Right lung (tissue), 5 donors: ENCODE data around the gene ADNP2. TPM values are rescaled to one million over a fixed set of nuclear protein-coding genes. Genes with fewer than 3 reads are reported as not detected.
A peak's percentile ranks its signal among the peaks of the same experiment; 100 is the strongest.
"Not testable (repeated sequence)": the region's sequence is repeated elsewhere in the genome, so short reads cannot be mapped to it uniquely, and the experiment has no call there.

Source experiments
- DNase-seq, 2 donors: peaks; one replicate each; pipeline ENCODE4 v3.0.0-alpha.2; 2013
- polyA plus RNA-seq, 5 donors: library from polyadenylated mRNA; unstranded; fragments of 120-200 nt; gene quantifications; one replicate each; pipeline versions ENCODE4 v1.2.1 to v1.2.3, GENCODE V29; 2013; ENCODE audit warnings: inconsistent platforms in 1 of 5, low replicate concordance in 1 of 5; ENCODE audit not compliant: insufficient read length in 5 of 5, insufficient read depth in 1 of 5

ADNP2 gene
- polyA plus RNA-seq, 5 donors: 17.4 to 20.6 (median 18.3) TPM

DNA sequence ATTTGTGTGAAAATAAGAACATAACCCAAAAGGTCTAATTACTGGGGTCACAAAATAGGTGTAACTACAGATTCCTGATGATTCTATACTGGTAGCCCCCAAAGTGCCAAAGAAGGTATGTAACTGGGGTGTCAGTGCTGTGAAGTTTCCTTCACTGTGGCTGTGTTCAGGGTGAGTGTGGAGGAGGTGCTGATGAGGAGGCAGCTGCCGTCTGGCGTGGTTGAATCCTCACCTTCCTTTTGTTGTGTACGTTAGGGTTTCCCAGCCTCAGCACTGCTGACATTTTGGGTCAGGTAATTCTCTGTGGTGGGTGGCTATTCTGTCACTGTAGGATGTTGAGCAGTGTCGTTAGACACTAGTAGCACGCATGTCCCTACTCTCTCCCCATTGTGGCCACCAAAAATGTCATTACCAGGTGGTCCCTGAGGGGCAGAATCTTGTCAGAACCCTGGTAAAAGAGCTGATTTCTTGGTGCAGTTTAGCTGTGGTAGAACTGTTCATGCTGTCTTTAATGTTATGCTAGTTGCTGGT lies 31.5 kb downstream of the ADNP2 start:
- no peak for DNase-seq

DNA sequence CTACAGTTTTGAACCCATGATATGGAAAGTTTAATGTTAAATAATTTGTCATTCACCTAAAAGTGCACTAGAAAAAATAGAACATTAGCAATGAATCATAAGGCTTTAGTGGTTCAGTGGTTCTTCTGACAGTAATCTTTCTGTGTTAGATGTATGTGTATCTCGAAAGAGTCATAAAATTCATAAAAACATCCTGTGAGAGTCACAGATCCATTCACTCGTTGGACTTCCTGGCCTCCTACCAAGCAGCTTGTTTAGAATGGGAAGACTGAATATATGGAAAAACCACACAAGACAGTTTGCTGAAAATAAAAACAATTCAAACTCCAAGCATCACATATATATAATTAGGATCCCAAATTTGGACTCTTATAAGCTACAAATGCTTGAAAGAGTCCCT lies 34.8 kb downstream of the ADNP2 start:
- DNase-seq: no peak

DNA sequence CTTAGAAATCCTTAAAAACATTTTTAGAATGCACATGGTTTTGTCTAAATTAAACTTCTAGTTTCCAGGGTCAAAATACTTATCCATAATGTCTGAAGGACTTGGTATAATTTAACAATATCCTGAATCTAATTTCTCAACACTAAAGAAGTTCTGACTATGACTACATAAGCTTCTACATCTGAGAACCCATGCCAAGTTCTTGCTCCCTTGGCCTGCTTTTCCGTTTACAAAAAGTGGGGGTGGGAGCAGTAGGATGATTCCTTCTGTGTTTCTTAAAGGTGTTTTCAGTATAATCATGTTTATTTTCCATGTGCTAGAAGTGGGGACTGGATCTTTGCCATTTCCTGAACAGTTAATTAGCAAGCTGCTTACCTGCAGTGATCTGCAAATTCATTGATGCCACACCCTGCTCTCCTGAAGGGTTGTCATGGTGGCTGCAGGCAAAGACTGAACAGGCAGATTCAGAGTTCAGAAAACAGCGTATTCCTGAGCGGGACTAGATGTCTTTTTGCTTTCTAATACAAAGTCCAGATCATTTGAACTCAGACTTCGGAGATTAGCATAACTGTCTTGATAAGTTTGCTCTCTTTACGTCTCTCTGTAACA lies 36.2 kb downstream of the ADNP2 start:
- DNase-seq: no peak

DNA sequence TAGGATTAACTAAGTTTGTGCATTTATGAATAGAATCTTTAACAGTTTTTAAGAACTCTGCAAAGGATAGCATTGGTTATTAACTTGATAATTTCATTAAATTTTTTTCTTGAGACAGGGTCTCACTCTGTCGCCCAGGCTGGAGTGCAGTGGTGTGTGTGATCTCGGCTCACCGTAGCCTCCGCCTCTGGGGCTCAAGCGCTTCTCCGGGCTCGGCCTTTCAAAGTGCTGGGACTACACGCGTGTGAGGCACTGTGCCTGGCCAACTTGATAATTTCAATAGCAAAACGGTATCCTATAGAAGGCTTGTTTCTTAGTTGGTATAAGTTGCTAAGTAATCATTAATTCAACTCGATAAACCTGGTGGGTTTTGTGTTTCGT lies 38.0 kb downstream of the ADNP2 start:
- DNase-seq: no peak

DNA sequence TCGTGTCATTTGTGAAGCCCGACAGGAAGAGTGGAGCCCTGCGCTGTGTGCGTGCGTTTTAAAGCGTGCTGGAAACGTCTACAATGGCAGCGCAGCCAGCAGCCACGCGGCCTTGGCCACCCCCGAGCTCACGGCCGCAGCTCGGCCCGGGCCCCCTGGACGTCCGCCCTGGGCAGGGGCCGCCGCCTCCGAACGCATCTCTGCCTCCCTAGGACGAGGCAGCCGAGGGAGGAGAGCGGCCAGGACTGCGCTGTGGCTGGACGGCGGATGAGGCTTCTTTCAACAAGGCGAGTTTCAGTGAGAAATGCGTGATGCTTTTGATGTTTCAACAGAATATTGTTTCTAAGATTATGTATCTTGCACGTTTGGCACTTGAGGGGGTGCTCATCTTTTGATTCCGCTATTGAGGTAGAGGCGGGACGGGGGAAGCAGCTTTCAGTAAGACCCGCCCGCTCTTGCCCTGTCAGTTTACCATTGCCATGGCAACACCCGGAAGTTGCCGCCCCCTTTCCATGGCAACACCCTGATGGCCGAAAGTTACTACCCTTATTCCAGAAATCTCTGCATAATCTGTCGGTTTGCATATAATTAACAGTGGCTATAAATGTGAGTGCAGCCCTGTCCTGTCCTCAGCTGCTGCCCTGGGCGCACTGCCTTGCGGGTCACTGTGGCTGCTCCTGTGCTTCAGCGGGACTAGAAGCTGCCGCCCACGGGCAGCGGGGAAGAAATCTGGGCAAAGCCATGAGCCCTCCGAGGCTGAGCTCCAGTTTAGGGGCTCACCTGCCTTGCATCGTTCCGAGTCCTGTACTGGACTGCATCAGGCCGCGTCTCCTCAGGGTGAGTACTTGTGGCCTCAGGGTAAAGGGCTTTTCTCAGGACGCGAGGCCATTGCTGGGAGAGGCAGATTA lies 38.6 kb downstream of the ADNP2 start:
- peak; percentile 75 to 80 for DNase-seq

DNA sequence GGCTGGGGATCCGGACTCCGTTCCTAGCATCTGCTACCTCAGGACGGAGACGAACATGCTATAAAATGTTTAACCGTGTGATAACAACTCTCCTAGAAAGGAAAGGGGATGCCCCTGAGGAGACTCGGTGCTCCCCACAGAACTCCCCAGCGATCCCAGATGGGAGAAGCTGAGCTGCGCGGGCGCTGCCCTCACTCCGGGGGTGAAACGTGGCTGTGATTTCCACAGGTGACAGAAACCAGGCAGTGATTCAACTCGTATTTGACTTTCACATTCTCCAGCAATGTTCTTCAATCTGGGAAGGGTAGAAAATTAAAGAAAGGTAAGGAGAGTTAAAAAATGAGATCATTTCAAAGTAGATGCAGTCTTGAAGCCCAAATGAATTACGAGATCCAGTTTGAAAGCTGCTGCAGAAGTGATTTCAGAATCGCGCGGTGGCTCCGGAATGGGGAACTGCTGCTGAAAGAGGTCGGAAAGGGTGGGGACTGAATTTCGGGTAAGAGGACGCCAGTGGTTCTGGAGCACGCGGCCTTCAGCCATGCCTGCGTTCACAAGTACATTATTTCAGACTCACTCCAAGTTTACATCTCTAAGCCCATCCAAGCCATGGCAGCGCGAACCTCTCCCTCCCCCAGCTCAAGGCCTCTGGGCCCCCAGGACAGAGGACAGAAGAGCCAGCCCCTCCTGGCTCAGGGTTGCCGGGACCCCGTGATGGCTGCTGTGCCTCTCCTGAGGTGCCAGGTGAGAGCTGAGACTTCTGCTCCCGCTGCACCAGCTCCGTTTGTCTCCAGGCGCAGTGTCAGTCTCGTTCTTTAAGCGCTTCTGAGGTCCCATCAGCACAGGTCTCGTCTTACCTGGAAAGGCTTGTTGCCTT lies 39.5 kb downstream of the ADNP2 start:
- DNase-seq: no peak

DNA sequence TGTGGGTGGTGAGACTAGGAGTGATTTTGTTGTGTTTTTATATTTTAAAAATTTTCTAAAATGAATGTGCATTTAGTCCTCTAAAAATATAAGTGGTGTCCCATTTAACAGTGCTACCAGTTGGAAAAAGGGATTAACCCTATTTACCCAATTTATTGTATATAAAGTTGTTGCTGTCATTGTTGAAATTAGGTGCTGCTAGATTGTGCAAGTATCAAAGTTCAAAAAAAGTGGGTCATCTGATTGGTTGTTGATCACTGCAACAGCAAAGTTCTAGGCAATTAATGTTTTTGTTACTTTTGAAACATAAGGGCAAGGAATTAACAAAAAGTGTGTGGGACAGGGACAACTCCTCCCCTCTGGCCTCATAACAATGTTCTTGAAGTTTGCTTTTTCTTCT lies 40.6 kb downstream of the ADNP2 start:
- DNase-seq: no peak

DNA sequence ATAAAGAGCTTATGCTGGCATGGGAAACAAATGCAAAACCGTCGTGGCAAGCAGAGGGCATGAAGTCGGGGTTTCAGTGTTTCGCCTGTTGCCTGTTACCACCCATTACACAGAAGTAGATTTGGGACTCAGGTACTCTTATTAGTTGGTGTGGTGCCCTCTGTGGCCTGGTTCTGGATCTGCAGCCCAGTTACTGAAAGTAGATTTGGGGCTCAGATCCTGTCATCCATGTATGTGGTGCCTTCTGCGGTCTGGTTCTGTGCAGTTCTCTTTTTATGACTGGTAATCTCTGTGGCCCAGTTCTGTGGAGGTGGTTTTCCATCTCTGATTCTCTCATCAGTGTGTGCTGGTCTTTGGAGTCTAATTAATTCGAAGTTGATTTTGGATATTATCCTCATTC lies 45.2 kb downstream of the ADNP2 start:
- DNase-seq: no peak

DNA sequence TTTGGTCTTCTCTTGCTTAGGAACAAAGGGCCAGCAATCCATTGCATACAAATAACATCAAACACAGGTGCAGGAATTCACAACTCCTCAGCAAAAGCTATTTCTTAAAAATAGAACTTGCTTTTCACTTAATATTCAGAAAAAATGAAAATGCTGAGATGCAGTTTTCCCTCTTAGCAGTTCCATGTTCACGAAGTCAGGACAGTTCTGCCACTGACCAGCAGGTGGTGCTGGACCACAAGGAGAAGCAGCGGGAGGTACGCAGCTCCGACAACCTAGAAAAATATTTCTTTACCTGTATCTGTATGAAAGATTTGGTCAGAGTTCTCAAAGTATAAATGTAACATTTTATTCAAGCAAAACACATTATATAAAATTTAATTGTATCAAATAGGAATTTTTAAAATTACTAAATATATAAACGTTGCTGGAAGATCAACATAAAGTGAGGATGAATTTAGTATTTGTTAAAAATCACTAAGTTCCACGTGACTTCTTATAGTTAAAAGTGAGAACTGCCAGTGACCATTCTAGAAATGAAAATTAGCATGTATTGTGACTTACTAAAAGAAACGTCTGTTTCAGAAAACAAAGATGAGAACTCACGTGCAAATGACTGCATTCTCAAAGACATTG lies 48.8 kb downstream of the ADNP2 start:
- DNase-seq: peak; percentile 44 to 54

DNA sequence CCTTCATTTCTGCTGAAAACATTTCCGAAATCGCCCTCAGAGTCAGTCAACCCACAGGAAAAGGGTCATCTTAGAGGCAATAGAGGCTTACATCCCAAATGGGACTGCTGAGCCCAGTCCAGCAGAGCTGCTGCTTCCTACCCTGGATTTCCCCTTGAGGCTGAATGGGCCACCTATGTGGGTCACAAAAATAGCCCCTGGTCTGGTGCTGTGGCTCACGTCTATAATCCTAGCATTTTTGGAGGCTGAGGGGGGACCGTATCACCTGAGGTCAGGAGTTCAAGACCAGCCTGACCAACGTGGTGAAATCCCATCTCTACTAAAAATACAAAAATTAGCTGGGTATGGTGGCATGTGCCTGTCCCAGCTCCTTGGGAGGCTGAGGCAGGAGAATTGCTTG lies 49.3 kb downstream of the ADNP2 start:
- no peak for DNase-seq

DNA sequence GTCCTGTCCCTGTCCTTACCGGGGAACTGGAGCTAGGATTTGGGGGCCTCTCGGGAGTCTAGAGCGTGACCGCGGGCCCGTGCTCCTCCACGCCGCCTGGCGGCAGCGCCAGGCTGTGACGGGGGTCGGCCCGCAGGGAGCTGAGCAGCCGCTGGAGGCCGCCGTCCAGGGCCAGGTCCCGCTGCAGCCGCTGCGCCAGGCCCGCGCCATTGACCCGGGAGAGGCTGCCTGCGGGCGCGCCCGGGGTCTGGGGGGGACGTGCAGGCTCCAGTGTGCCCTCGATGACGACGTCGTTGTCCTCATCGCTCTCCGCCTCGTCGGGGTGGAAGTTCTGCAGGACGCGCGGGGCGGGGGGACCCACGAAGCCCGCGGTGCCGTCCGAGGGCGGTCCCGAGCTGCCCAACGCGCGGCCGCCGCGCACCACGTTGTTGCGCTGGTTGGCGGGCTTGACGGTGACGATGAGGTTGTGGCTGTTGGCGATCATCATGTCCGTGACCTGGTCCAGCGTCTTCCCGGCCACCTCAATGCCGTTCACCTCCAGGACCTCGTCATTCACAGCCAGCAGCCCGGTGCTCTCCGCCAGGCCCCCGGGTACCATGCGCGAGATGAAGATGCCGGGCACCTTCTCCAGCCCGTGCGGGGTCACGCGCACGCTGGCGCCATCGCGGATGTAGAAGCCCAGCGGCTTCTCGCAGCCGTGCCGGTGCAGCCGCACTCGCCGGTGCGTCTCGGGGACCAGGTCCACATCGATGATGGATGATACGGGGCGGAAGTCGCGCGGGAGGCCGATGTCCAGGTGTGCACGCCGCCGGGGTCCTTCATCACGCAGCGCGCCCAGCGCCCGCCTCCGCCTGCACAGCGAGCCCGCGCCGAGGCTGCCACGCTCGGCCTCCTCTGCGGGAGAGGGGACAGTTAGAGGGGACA lies 50.9 kb downstream of the ADNP2 start:
- DNase-seq: no peak

DNA sequence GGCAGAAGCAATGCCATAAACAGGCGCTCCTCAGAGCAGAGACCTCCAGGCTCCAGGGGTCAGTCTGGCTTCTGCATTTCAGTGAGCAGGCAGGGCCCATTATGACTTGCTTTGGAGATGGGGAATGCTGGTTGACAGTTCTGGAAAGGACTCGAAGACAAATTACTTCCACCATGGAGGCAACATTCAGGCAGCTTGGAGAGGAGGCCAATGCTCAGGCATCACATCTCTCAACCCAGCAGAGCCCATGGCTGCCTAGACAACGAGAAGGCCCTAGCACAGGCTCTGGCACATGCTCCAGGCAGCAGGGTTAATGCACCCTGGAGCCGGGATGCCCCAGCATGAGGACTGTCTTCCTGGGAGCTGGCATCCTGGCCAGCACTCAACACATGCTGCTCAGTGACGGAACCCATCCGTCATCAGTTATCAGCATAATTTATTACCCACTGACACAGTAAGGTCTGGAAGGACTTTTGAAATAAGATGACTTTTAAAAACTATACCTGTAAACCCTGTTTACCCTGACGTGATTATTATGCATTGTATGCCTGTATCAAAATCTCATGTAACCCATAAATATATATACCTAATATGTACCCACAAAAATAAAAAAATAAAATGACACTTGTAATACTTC lies 52.8 kb downstream of the ADNP2 start:
- no peak for DNase-seq

DNA sequence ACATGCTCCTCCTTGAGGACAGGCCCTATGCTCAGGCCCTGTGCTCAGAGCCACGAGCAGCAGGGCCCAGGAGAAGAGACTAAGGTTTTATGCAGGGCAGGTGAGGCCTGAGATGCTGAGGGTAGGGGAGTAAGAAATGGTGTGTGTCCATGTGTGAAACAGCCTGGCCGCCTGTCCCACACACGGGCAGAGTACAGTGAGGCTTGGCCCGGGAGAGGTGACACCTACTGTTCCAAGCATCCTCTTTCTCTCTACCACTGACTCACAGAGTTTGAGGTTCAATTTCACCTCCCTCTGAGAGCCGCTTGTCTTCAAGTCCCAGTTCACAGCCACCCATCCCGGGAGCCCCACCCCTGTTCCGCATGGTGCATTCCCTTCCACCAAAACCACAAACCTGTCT lies 54.1 kb downstream of the ADNP2 start:
- DNase-seq: no peak

DNA sequence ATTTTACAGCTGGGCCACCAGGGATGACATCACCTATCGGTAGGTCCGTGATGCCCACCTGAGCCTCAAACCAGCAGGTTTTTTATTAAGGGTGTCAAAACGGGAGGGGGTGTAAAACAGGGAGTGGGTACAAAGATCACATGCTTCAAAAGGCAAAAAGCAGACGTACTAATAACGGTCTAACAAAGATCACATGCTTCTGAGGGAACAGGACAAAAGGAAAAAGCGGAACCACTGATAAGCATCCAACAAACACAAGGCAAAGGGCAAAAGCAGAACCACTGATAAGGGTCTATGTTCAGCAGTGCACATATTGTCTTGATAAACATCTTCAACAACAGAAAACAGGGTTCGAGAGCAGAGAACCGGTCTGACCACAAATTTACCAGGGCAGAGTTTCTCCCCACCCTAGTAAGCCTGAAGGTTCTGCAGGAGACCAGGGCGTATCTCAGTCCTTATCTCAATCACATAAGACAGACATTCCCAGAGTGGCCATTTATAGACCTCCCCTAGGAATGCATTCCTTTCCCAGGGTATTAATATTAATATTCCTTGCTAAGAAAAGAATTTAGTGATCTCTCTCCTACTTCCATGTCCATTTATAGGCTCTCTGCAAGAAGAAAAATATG lies 55.8 kb downstream of the ADNP2 start:
- DNase-seq: not testable (repeated sequence)

DNA sequence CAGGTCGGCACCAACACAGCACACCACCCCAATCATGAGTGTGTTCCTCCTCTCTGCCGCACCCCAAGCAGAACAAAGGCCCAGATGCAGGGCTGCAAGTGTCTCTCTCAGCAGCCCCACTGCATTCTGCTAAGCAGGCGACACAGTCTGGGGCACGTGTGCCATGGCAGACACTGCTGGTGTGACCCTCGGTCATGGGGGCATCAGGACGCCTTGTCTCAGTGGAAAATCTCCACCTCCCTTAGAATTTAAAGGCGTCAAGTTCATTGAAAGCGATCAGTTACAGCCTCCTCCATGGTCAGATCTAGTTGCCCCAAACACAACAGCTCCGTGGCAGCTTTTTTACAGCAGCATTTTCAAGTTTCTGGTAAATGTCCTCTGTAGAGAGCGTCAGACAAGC lies 57.2 kb downstream of the ADNP2 start:
- DNase-seq: no peak

DNA sequence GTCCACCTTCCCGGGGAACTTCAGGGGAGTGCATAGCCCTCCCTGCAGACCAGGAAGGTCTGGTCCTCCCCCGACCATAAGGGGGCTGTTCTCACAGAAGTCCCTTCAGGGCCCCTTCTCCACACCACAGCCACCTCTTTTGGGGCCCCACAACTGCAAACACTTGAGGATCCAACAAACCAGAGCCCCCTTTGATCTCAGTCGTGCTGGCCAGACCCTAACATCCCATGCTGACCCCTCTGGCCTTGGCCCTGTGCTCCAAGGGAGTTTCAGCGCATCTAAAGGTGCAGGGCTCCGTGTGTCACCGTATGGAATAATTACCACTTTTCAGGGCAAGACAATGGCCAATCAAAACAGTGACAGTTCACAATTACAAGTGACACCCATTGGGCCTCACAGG lies 57.7 kb downstream of the ADNP2 start:
- DNase-seq: no peak

DNA sequence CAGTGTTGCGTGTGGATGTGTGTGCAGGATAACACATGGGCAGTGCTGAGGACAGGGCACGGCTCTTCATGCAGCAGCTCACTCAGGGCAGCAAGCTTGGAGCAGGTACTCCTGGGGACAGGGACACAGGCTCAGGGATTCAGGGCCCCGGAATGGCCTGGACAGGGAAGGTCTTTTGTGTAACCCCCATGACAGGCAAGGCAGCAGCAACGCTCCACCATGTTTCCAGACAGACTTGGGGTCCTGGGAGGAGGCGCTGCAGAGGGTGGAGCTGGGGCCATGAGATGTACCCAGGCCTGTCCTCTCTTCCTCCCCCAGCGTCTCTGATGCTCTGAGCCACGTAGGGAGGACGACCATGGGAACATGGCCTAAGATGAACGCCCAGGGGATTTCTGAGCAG lies 58.3 kb downstream of the ADNP2 start:
- no peak for DNase-seq

DNA sequence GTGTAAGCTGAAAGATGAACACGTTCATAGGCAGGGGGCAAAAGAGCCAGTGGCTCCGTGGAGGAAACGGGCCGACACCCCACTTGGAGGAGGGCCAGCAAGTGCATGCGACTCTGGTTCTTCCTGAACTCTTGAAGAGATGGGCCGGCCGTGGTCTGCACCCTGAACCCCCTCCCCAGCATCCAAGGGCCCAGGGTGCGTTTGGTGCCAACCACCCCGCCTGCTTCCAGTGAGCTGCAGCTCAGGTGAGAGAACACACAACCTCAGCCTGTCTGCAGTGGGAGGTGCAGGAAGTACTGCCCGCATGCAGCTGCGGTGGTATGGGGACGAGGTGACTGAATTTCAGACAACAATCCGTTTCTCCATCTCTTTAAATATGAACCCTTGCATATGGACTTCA lies 58.9 kb downstream of the ADNP2 start:
- no peak for DNase-seq

DNA sequence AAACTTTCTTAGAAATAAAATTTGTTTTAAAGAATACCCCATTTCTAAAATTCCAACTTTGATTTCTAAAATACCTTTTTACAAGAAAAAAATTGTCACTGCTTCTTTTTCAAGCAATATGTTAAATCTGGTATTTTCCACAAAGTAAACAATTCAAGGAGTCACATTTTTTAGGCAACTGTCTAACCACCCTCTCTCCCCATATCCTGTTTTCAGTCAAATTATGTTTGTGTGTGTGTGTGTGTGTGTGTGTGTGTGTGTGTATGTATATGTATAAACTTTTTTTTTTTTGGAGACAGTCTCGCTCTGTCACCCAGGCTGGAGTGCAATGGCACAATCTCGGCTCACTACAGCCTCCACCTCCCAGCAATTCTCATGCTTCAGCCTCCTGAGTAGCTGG lies 59.3 kb downstream of the ADNP2 start:
- no peak for DNase-seq

DNA sequence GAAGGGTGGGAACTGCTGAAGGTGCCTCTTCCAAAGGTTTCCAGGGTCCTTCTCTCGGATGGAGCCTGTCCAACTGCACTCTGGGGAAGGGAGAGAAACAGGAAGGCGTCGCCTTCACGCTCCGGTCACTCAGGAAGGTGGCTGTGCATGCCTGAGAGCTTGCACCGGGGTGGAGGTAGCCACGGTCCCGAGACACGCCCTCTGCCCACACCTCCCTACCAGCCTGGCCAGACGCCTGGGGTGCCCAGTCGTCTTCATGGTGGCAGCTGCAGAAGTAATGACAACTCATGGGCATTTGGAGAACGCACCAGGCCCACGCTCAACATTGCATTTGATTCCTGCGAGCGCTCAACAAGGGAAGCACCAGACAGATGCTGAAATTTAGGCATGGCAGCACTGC lies 59.9 kb downstream of the ADNP2 start:
- DNase-seq: no peak
